Measurements from ENCODE around the gene DIP2B. TPM values are rescaled to one million over a fixed set of nuclear protein-coding genes. Genes with fewer than 3 reads are reported as not detected.
"Not testable (repeated sequence)": the region's sequence is repeated elsewhere in the genome, so short reads cannot be mapped to it uniquely, and the experiment has no call there.

Gene DIP2B
- total RNA-seq, 1 experiment from 2014 or later = 33.9 TPM

GRCh38 chr12:50765095-50765911, 260.5 kb downstream of the DIP2B start:
- DNase-seq (ENCODE audit: low read depth) = peak; percentile 41

- no peak for DNase-seq (ENCODE audit: low read depth)
Observed at GRCh38 chr12:50768391-50768790, 263.6 kb downstream of the DIP2B start.

- not testable (repeated sequence) for DNase-seq (ENCODE audit: low read depth)
Observed at GRCh38 chr12:50768813-50769212, 264.0 kb downstream of the DIP2B start.

GRCh38 chr12:50771409-50771808, 266.6 kb downstream of the DIP2B start:
- DNase-seq (ENCODE audit: low read depth) = no peak

GRCh38 chr12:50772470-50772869, 267.7 kb downstream of the DIP2B start:
- no peak for DNase-seq (ENCODE audit: low read depth)

- no peak for DNase-seq (ENCODE audit: low read depth)
Observed at GRCh38 chr12:50772877-50773276, 268.1 kb downstream of the DIP2B start.

- no peak for DNase-seq (ENCODE audit: low read depth)
Observed at GRCh38 chr12:50775251-50775650, 270.5 kb downstream of the DIP2B start.

GRCh38 chr12:50776749-50777728, 272.3 kb downstream of the DIP2B start:
- no peak for DNase-seq (ENCODE audit: low read depth)

GRCh38 chr12:50778663-50779590, 274.1 kb downstream of the DIP2B start:
- DNase-seq (ENCODE audit: low read depth) = no peak

GRCh38 chr12:50780013-50780412, 275.2 kb downstream of the DIP2B start:
- no peak for DNase-seq (ENCODE audit: low read depth)

- DNase-seq (ENCODE audit: low read depth) = no peak
Observed at GRCh38 chr12:50784501-50784900, 279.7 kb downstream of the DIP2B start.

- peak; percentile 19 for DNase-seq (ENCODE audit: low read depth)
Observed at GRCh38 chr12:50785406-50786001, 280.7 kb downstream of the DIP2B start.

GRCh38 chr12:50786498-50787231, 281.9 kb downstream of the DIP2B start:
- DNase-seq (ENCODE audit: low read depth) = peak; percentile 91

- no peak for DNase-seq (ENCODE audit: low read depth)
Observed at GRCh38 chr12:50787618-50788017, 282.8 kb downstream of the DIP2B start.

GRCh38 chr12:50788561-50788960, 283.8 kb downstream of the DIP2B start:
- DNase-seq (ENCODE audit: low read depth) = no peak

- DNase-seq (ENCODE audit: low read depth) = peak; percentile 20
Observed at GRCh38 chr12:50790081-50790480, 285.3 kb downstream of the DIP2B start.
